ENCODE results near the gene COQ10A. TPM values are rescaled to one million over a fixed set of nuclear protein-coding genes. Genes with fewer than 3 reads are reported as not detected.

COQ10A gene
- total RNA-seq, 2 donors from 2014 or later: 20.5 to 23.2 TPM

GRCh38 chr12:56274299-56274698 lies 7.6 kb downstream of the COQ10A start:
- Histone ChIP-seq H3K9me3 (ENCODE audit: control insufficient read depth, low read length) (no peaks in the 10 kb centered on the region), H3K4me1 (ENCODE audit: control insufficient read depth, insufficient read depth, low read length) (no peaks in the 10 kb centered on the region), H3K27ac (ENCODE audit: low read depth, low read length) (no peak overlapping the region), H3K4me3 (ENCODE audit: low read length) (no peak overlapping the region), H3K27me3 (ENCODE audit: control insufficient read depth, insufficient read depth, low read length, poor library complexity, severe bottlenecking) (no peaks in the 10 kb centered on the region), H3K36me3 (ENCODE audit: control insufficient read depth, insufficient read depth, low read length) (peaks cover 73% of the 10 kb centered on the region), H3K9ac (ENCODE audit: extremely low read depth, low read length, poor library complexity, severe bottlenecking) (no peak overlapping the region)
- H3K4me1 Mint-ChIP-seq: peaks cover 3% of the 10 kb centered on the region
- peaks cover 62% of the 10 kb centered on the region for H3K36me3 Mint-ChIP-seq (ENCODE audit: low read depth)
- H3K27ac Mint-ChIP-seq: no peak overlapping the region
- DNase-seq: no peak
- no peak overlapping the region for H3K4me3 Mint-ChIP-seq
- no peak for TF ChIP-seq CTCF (conservative IDR thresholded peaks at IDR 0.05)
- no peaks in the 10 kb centered on the region for H3K9me3 Mint-ChIP-seq
- no peaks in the 10 kb centered on the region for H3K27me3 Mint-ChIP-seq (ENCODE audit: insufficient read depth)
- WGBS, 2 experiments (ENCODE audit: insufficient coverage in 1 of 2, insufficient read length in 1 of 2): 100% methylated on average over 1 of the region's 2 CpGs; no CpG with 5 or more reads in 1 of the 2 experiments

- H3K36me3 Mint-ChIP-seq (ENCODE audit: low read depth): peaks cover 65% of the 10 kb centered on the region
Measured at GRCh38 chr12:56278905-56279304, 12.2 kb downstream of the COQ10A start.

GRCh38 chr12:56280849-56281248 lies 14.1 kb downstream of the COQ10A start:
- H3K27me3 ChIP-seq (ENCODE audit: control insufficient read depth, insufficient read depth, low read length, poor library complexity, severe bottlenecking): no peaks in the 10 kb centered on the region
- DNase-seq: no peak
- no peak overlapping the region for H3K9ac ChIP-seq (ENCODE audit: extremely low read depth, low read length, poor library complexity, severe bottlenecking)
- no peaks in the 10 kb centered on the region for H3K4me1 ChIP-seq (ENCODE audit: control insufficient read depth, insufficient read depth, low read length)
- Mint-ChIP-seq H3K4me1 (no peaks in the 10 kb centered on the region), H3K9me3 (no peaks in the 10 kb centered on the region), H3K36me3 (ENCODE audit: low read depth) (peaks cover 58% of the 10 kb centered on the region), H3K27me3 (ENCODE audit: insufficient read depth) (no peaks in the 10 kb centered on the region), H3K4me3 (no peak overlapping the region), H3K27ac (no peak overlapping the region)
- no peak overlapping the region for H3K4me3 ChIP-seq (ENCODE audit: low read length)
- no peaks in the 10 kb centered on the region for H3K9me3 ChIP-seq (ENCODE audit: control insufficient read depth, low read length)
- TF ChIP-seq CTCF (conservative IDR thresholded peaks at IDR 0.05): no peak
- no peak overlapping the region for H3K27ac ChIP-seq (ENCODE audit: low read depth, low read length)
- peaks cover 73% of the 10 kb centered on the region for H3K36me3 ChIP-seq (ENCODE audit: control insufficient read depth, insufficient read depth, low read length)

More at GRCh38 chr12:56278905-56279304, 12.2 kb downstream of the COQ10A start:
- Mint-ChIP-seq H3K27me3 (ENCODE audit: insufficient read depth) (no peaks in the 10 kb centered on the region), H3K9me3 (no peaks in the 10 kb centered on the region), H3K4me3 (no peak overlapping the region), H3K4me1 (no peaks in the 10 kb centered on the region), H3K27ac (no peak overlapping the region)
- Histone ChIP-seq H3K4me1 (ENCODE audit: control insufficient read depth, insufficient read depth, low read length) (no peaks in the 10 kb centered on the region), H3K4me3 (ENCODE audit: low read length) (no peak overlapping the region), H3K9me3 (ENCODE audit: control insufficient read depth, low read length) (no peaks in the 10 kb centered on the region), H3K27ac (ENCODE audit: low read depth, low read length) (no peak overlapping the region), H3K27me3 (ENCODE audit: control insufficient read depth, insufficient read depth, low read length, poor library complexity, severe bottlenecking) (no peaks in the 10 kb centered on the region), H3K9ac (ENCODE audit: extremely low read depth, low read length, poor library complexity, severe bottlenecking) (no peak overlapping the region), H3K36me3 (ENCODE audit: control insufficient read depth, insufficient read depth, low read length) (peaks cover 78% of the 10 kb centered on the region)
- 95 to 100% methylated on average over 1 to 3 of the region's 3 CpGs for WGBS, 2 experiments (ENCODE audit: insufficient coverage in 1 of 2, insufficient read length in 1 of 2)
- no peak for DNase-seq
- no peak for TF ChIP-seq CTCF (conservative IDR thresholded peaks at IDR 0.05)
